IPS-15b (cell line): ENCODE measurements around the gene NPIPB8.
"Not testable (repeated sequence)": the region's sequence is repeated elsewhere in the genome, so short reads cannot be mapped to it uniquely, and the experiment has no call there.

ENCODE experiments used
- H3K27me3 ChIP-seq: one replicate; pipeline ENCODE4 v1.6.1; 2013; ENCODE audit warnings: low read length; ENCODE audit not compliant: control insufficient read depth, insufficient read depth
- H3K36me3 ChIP-seq: one replicate; pipeline ENCODE4 v1.6.1; 2013; ENCODE audit warnings: low read length; ENCODE audit not compliant: control insufficient read depth, insufficient read depth
- H3K4me1 ChIP-seq: one replicate; pipeline ENCODE4 v1.6.1; 2013; ENCODE audit warnings: mild to moderate bottlenecking, low read length; ENCODE audit not compliant: control insufficient read depth, insufficient read depth
- H3K4me3 ChIP-seq: one replicate; pipeline ENCODE4 v1.5.1; 2013; ENCODE audit warnings: low read depth, low read length
- H3K9ac ChIP-seq: one replicate; pipeline ENCODE4 v1.6.1; 2013; ENCODE audit warnings: low read depth, mild to moderate bottlenecking, low read length
- H3K9me3 ChIP-seq: one replicate; pipeline ENCODE4 v1.6.1; 2013; ENCODE audit warnings: mild to moderate bottlenecking, low read length; ENCODE audit not compliant: control insufficient read depth, insufficient read depth

NPIPB8 gene

GRCh38 chr16:28689425-28689824, 51.6 kb downstream of the NPIPB8 start:
- H3K36me3 ChIP-seq, H3K27me3 ChIP-seq, H3K9me3 ChIP-seq, H3K4me3 ChIP-seq, H3K4me1 ChIP-seq, H3K9ac ChIP-seq: not testable (repeated sequence)

- H3K36me3 ChIP-seq, H3K9me3 ChIP-seq, H3K27me3 ChIP-seq, H3K4me1 ChIP-seq, H3K9ac ChIP-seq, H3K4me3 ChIP-seq: not testable (repeated sequence)
These were observed 53.9 kb downstream of the NPIPB8 start for GRCh38 chr16:28691722-28692121.

- H3K27me3 ChIP-seq, H3K4me3 ChIP-seq, H3K9me3 ChIP-seq, H3K4me1 ChIP-seq, H3K9ac ChIP-seq, H3K36me3 ChIP-seq: not testable (repeated sequence)
These were observed 55.5 kb downstream of the NPIPB8 start for GRCh38 chr16:28693257-28693950.

- not testable (repeated sequence) for H3K9me3 ChIP-seq, H3K27me3 ChIP-seq, H3K4me3 ChIP-seq, H3K9ac ChIP-seq, H3K36me3 ChIP-seq, H3K4me1 ChIP-seq
These were observed 61.9 kb downstream of the NPIPB8 start for GRCh38 chr16:28699792-28700191.

GRCh38 chr16:28700349-28700748, 62.5 kb downstream of the NPIPB8 start:
- H3K4me3 ChIP-seq, H3K36me3 ChIP-seq, H3K9me3 ChIP-seq, H3K9ac ChIP-seq, H3K4me1 ChIP-seq, H3K27me3 ChIP-seq: not testable (repeated sequence)

- not testable (repeated sequence) for H3K9me3 ChIP-seq, H3K4me3 ChIP-seq, H3K27me3 ChIP-seq, H3K4me1 ChIP-seq, H3K36me3 ChIP-seq, H3K9ac ChIP-seq
These were observed 63.5 kb downstream of the NPIPB8 start for GRCh38 chr16:28701384-28701783.

- not testable (repeated sequence) for H3K9me3 ChIP-seq, H3K36me3 ChIP-seq, H3K9ac ChIP-seq, H3K4me1 ChIP-seq, H3K27me3 ChIP-seq, H3K4me3 ChIP-seq
These were observed 66.4 kb downstream of the NPIPB8 start for GRCh38 chr16:28704246-28704645.
